C4-2B (cell line): ENCODE measurements around the gene DVL2.

Source experiments
- ZFX ChIP-seq: fragments of 450-650 bp; IDR thresholded peaks from 2 replicates; pipeline ENCODE4 v1.6.1; 2017
- TF ChIP-seq, protein P1 (sequence below): fragments of 450-650 bp; conservative IDR thresholded peaks from 2 replicates; pipeline ENCODE4 v1.5.1; 2017; ENCODE audit warnings: mild to moderate bottlenecking

DNA sequence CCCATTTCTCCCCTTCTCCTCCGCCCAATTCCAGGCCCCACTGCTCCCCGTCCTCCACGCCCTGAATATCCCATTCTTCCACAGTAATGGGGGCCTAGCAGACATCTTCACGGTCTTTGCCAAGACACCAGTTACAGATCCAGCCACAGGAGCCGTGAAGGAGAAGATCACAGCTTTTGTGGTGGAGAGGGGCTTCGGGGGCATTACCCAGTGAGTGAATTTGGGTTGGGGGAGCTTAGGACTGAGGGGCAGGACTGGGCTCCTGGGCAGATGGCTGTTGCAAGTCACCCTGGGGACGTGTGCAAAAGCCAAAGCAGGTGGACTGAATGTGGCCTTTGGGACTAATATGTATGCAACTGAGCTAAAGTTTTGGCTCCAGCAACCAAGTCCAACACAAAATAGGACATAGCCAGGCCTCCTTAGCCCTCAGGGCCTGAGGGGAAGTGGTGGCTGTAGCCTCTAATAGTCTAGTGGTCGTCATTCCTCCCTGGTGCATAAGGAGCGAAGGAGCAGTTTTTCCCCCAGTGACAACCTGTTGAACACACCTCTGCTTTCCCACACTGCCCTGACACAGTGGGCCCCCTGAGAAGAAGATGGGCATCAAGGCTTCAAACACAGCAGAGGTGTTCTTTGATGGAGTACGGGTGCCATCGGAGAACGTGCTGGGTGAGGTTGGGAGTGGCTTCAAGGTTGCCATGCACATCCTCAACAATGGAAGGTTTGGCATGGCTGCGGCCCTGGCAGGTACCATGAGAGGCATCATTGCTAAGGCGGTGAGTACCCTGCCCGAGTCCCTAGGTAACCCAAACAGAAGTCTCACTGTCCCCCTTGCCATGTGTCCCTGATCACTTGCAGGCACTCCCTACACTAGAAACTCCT, 12.0 kb downstream of the DVL2 start:
- TF ChIP-seq, protein P1, sequence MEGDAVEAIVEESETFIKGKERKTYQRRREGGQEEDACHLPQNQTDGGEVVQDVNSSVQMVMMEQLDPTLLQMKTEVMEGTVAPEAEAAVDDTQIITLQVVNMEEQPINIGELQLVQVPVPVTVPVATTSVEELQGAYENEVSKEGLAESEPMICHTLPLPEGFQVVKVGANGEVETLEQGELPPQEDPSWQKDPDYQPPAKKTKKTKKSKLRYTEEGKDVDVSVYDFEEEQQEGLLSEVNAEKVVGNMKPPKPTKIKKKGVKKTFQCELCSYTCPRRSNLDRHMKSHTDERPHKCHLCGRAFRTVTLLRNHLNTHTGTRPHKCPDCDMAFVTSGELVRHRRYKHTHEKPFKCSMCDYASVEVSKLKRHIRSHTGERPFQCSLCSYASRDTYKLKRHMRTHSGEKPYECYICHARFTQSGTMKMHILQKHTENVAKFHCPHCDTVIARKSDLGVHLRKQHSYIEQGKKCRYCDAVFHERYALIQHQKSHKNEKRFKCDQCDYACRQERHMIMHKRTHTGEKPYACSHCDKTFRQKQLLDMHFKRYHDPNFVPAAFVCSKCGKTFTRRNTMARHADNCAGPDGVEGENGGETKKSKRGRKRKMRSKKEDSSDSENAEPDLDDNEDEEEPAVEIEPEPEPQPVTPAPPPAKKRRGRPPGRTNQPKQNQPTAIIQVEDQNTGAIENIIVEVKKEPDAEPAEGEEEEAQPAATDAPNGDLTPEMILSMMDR: no peak
- TF ChIP-seq ZFX: no peak
